Vagina (tissue), 2 donors: ENCODE data around the gene TUBGCP3. TPM values are rescaled to one million over a fixed set of nuclear protein-coding genes. Genes with fewer than 3 reads are reported as not detected.

ENCODE experiments used
- DNase-seq, 2 donors: peaks; one replicate each; pipeline ENCODE4 v3.0.0-alpha.2; 2017; ENCODE audit errors: extremely low spot score in 2 of 2
- H3K27ac ChIP-seq: fragments of 200-600 bp; sonication (generic); one replicate; pipeline ENCODE4 v1.5.1; 2019
- H3K27me3 ChIP-seq: fragments of 200-600 bp; sonication (generic); one replicate; pipeline ENCODE4 v1.5.1; 2019
- H3K36me3 ChIP-seq, 2 donors: fragments of 200-600 bp; sonication (generic); one replicate each; pipeline ENCODE4 v1.5.1; 2017 to 2019
- H3K4me1 ChIP-seq: fragments of 200-600 bp; sonication (generic); one replicate; pipeline ENCODE4 v1.5.1; 2019
- H3K4me3 ChIP-seq, 2 donors: fragments of 200-600 bp; sonication (generic); 1 replicate in 1 of 2; 2 replicates in 1 of 2; pipeline ENCODE4 v1.5.1; 2016 to 2019
- H3K9me3 ChIP-seq: fragments of 200-600 bp; sonication (generic); one replicate; pipeline ENCODE4 v1.5.1; 2019
- POLR2A ChIP-seq, 2 donors: fragments of 450-650 bp; IDR thresholded peaks; one replicate each; pipeline ENCODE4 v1.6.1; 2017; ENCODE audit warnings: antibody characterized with exemption in 2 of 2, mild to moderate bottlenecking in 2 of 2, moderate library complexity in 2 of 2
- POLR2AphosphoS5 ChIP-seq, 2 donors: sonication (generic); formaldehyde crosslinking; IDR thresholded peaks; one replicate each; pipeline ENCODE4 v1.9.0; 2017; ENCODE audit warnings: antibody characterized with exemption in 2 of 2, mild to moderate bottlenecking in 2 of 2, low read depth in 1 of 2; ENCODE audit not compliant: insufficient read depth in 1 of 2
- intact Hi-C: fragments of 100-400 bp; cut with DNase I; formaldehyde crosslinking; loops from one replicate; pipeline ENCODE4 v1.15.1; 2023
- total RNA-seq: library from RNA; depleted of rRNA; stranded (reverse); fragments of >200 nt; gene quantifications from one replicate; pipeline ENCODE4 v1.2.3, GENCODE V29; 2016
- TF ChIP-seq, protein P1 (sequence below), 3 experiments: fragments of 450-650 bp in 2 of 3; fragments of 200-600 bp in 1 of 3; sonication (generic) in 1 of 3; IDR thresholded peaks; one replicate each; pipeline ENCODE4 v1.5.1; 2017 to 2019; ENCODE audit warnings: antibody characterized with exemption in 3 of 3, mild to moderate bottlenecking in 2 of 3, moderate library complexity in 2 of 3

The TUBGCP3 gene
- total RNA-seq, 1 donor from 2014 or later, result 23.3 TPM

DNA sequence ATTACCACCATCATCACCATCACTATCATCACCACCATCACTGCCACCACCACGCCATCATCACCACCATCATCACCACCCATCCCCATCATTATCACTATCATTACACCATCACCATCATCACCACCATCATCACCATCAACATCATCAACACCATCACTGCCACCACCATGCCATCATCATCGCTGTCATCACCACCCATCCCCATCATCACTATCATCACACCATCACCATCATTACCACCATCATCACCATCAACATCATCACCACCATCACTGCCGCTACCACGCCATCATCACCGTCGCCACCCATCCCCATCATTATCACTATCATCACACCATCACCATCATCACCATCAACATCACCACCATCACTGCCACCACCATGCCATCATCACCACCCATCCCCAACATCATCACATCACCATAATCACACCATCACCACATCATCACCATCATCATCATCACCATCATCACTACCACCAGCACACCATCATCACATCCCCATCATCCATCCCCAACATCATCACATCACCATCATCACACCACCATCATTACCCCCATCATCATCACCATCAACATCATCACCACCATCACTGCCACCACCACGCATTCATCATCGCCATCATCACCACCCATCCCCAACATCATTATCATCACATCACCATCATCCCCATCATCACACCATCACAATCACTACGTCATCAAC is 61.7 kb downstream of the TUBGCP3 start:
- Histone ChIP-seq H3K36me3 (peaks cover 0 to 14% of the 10 kb centered on the region in 2 donors), H3K4me1 (no peaks in the 10 kb centered on the region), H3K4me3 (no peak overlapping the region), H3K27me3 (no peaks in the 10 kb centered on the region), H3K27ac (no peak overlapping the region), H3K9me3 (no peaks in the 10 kb centered on the region)
- intact Hi-C loops, result no loop called here
- TF ChIP-seq, protein P1, sequence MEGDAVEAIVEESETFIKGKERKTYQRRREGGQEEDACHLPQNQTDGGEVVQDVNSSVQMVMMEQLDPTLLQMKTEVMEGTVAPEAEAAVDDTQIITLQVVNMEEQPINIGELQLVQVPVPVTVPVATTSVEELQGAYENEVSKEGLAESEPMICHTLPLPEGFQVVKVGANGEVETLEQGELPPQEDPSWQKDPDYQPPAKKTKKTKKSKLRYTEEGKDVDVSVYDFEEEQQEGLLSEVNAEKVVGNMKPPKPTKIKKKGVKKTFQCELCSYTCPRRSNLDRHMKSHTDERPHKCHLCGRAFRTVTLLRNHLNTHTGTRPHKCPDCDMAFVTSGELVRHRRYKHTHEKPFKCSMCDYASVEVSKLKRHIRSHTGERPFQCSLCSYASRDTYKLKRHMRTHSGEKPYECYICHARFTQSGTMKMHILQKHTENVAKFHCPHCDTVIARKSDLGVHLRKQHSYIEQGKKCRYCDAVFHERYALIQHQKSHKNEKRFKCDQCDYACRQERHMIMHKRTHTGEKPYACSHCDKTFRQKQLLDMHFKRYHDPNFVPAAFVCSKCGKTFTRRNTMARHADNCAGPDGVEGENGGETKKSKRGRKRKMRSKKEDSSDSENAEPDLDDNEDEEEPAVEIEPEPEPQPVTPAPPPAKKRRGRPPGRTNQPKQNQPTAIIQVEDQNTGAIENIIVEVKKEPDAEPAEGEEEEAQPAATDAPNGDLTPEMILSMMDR (IDR thresholded peaks at IDR 0.05), result no peak
- TF ChIP-seq POLR2A (IDR thresholded peaks at IDR 0.05), result no peak
- TF ChIP-seq POLR2AphosphoS5 (IDR thresholded peaks at IDR 0.05; ENCODE audit: insufficient read depth in 1 of 2, low read depth in 1 of 2), result no peak
- no peak for DNase-seq

DNA sequence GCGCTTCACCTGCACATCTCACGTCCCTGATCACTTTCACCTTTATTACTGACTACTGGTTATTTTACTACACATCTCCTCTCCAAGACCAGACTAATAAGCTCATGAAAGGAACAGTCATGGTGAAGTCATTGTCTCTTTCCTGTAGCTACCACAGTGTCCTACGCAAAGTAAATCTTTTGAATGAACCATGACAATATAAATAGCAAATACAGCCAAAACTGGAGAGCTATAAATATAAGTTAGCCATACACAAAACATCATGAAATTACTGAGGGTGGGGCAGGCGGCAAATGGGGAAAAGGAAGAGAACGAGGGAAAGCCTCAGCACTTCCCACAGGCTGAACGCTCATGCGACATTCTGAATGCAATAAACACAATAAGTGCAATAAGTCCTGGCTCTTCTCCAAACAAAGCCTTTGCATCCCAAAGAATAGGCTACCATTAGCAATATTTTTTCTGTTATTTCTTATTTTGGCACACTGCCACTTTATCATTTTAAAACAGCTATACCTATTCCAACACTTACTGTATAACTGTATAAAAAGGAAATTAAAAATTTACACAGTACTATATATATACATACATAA is 62.5 kb downstream of the TUBGCP3 start:
- no peak for DNase-seq
- Histone ChIP-seq H3K4me3 (no peak overlapping the region), H3K9me3 (no peaks in the 10 kb centered on the region), H3K4me1 (no peaks in the 10 kb centered on the region), H3K27me3 (no peaks in the 10 kb centered on the region), H3K36me3 (peaks cover 0 to 20% of the 10 kb centered on the region in 2 donors), H3K27ac (no peak overlapping the region)
- TF ChIP-seq POLR2A (IDR thresholded peaks at IDR 0.05) (no peak), POLR2AphosphoS5 (IDR thresholded peaks at IDR 0.05; ENCODE audit: insufficient read depth in 1 of 2, low read depth in 1 of 2) (no peak)
- TF ChIP-seq, protein P1 (IDR thresholded peaks at IDR 0.05), result no peak
- intact Hi-C loops, result no loop called here

DNA sequence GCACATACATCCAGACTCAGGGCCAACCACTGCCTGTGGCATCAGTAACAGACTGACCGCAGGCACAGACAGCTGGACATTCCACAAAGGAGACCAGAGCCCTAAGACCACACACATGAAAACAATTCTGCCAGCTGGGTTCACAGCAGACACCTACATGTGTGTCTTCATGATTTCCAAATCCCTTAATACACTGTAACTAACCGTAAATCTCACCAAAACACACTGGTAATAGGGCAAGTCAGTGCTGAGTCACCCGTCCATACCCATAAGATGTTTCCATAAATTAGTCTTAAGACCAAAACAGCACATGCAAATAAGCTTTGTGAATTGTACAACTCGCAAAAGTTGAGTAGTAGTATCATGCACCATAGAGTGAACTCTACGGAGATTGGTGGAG is 65.4 kb downstream of the TUBGCP3 start:
- no peak for DNase-seq
- Histone ChIP-seq H3K4me3 (no peak overlapping the region), H3K4me1 (no peaks in the 10 kb centered on the region), H3K36me3 (peaks cover 0 to 38% of the 10 kb centered on the region in 2 donors), H3K27me3 (no peaks in the 10 kb centered on the region), H3K27ac (no peak overlapping the region), H3K9me3 (no peaks in the 10 kb centered on the region)
- intact Hi-C loops, result no loop called here
- TF ChIP-seq POLR2A (IDR thresholded peaks at IDR 0.05) (no peak), POLR2AphosphoS5 (IDR thresholded peaks at IDR 0.05; ENCODE audit: insufficient read depth in 1 of 2, low read depth in 1 of 2) (no peak)
- TF ChIP-seq, protein P1 (IDR thresholded peaks at IDR 0.05), result no peak

DNA sequence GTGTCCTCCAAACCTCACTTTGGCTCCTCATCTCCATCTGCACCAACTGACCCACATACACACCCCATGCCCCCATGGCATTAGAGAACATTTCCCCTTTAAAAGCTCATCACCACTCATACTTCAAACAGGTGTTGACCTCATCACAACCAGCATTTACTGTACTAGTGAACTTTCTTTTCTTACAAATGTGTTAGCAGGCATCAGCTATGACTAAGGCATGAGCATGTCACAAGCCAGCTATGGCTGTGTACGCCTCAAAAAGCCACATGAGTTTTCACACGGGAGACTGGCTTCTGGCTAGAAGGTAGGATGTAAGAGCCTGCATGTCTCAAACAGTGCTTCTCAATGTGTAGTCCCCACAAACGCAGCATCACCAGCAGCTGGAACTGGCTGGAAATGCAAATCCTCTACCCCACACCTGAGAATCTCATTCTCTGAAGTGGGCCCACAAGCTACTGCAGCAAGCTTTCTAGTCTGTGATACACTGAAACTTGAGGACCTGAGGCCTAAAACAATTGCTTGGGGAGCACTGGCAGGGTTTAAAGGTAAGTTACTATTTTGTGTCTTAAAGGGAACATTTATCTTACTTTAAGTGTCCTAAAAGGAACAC is 66.8 kb downstream of the TUBGCP3 start:
- H3K27ac ChIP-seq, result no peak overlapping the region
- H3K27me3 ChIP-seq, result no peaks in the 10 kb centered on the region
- H3K4me3 ChIP-seq, result no peak overlapping the region
- H3K4me1 ChIP-seq, result no peaks in the 10 kb centered on the region
- DNase-seq, result no peak
- H3K9me3 ChIP-seq, result no peaks in the 10 kb centered on the region
- intact Hi-C loops, result no loop called here
- H3K36me3 ChIP-seq, result peaks cover 0 to 46% of the 10 kb centered on the region in 2 donors
- TF ChIP-seq, protein P1 (IDR thresholded peaks at IDR 0.05), result no peak
- no peak for TF ChIP-seq POLR2A (IDR thresholded peaks at IDR 0.05)
- no peak for TF ChIP-seq POLR2AphosphoS5 (IDR thresholded peaks at IDR 0.05; ENCODE audit: insufficient read depth in 1 of 2, low read depth in 1 of 2)
